Measurements from ENCODE around the gene NCAPG2. TPM values are rescaled to one million over a fixed set of nuclear protein-coding genes. Genes with fewer than 3 reads are reported as not detected.
A peak's percentile ranks its signal among the peaks of the same experiment; 100 is the strongest.

The NCAPG2 gene
- total and polyA plus RNA-seq, 2 of the 13 experiments (the other 11 are each of a cell fraction or from before 2014, with no cell fraction given) = 15.1 to 30.7 TPM

- no peak for TF ChIP-seq MAZ (IDR thresholded peaks at IDR 0.05; ENCODE audit: borderline replicate concordance, low read depth, low read length)
- no peak for TF ChIP-seq MAZ (CRISPR knock-in tag; IDR thresholded peaks at IDR 0.05; ENCODE audit: low read depth)
- peak; percentile 78 for TF ChIP-seq NCOA2 (CRISPR knock-in tag; IDR thresholded peaks at IDR 0.05)
- no peak for TF ChIP-seq MAFG (CRISPR knock-in tag; IDR thresholded peaks at IDR 0.05)
- peak; percentile 63 for TF ChIP-seq HDAC2 (CRISPR knock-in tag; IDR thresholded peaks at IDR 0.05)
- 0 out of 2 replicates have a peak, but pooled peaks have one; percentile 50 for TF ChIP-seq RXRB (CRISPR knock-in tag; IDR thresholded peaks at IDR 0.05; ENCODE audit: borderline replicate concordance)
- TF ChIP-seq SMARCE1 (IDR thresholded peaks at IDR 0.05; ENCODE audit: borderline replicate concordance) = no peak
- peak; percentile 88 for TF ChIP-seq GATAD2A (CRISPR knock-in tag; IDR thresholded peaks at IDR 0.05)
- TF ChIP-seq, protein P1, sequence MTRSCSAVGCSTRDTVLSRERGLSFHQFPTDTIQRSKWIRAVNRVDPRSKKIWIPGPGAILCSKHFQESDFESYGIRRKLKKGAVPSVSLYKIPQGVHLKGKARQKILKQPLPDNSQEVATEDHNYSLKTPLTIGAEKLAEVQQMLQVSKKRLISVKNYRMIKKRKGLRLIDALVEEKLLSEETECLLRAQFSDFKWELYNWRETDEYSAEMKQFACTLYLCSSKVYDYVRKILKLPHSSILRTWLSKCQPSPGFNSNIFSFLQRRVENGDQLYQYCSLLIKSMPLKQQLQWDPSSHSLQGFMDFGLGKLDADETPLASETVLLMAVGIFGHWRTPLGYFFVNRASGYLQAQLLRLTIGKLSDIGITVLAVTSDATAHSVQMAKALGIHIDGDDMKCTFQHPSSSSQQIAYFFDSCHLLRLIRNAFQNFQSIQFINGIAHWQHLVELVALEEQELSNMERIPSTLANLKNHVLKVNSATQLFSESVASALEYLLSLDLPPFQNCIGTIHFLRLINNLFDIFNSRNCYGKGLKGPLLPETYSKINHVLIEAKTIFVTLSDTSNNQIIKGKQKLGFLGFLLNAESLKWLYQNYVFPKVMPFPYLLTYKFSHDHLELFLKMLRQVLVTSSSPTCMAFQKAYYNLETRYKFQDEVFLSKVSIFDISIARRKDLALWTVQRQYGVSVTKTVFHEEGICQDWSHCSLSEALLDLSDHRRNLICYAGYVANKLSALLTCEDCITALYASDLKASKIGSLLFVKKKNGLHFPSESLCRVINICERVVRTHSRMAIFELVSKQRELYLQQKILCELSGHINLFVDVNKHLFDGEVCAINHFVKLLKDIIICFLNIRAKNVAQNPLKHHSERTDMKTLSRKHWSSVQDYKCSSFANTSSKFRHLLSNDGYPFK (CRISPR knock-in tag; IDR thresholded peaks at IDR 0.05; ENCODE audit: borderline replicate concordance) = no peak
- no peak for TF ChIP-seq KDM2A (CRISPR knock-in tag; IDR thresholded peaks at IDR 0.05; ENCODE audit: borderline replicate concordance, low read depth)
- TF ChIP-seq FOXA1 (IDR thresholded peaks at IDR 0.05) = no peak
- peak; percentile 72 for TF ChIP-seq FOXA1 (CRISPR knock-in tag; IDR thresholded peaks at IDR 0.05)
- TF ChIP-seq, protein P2, sequence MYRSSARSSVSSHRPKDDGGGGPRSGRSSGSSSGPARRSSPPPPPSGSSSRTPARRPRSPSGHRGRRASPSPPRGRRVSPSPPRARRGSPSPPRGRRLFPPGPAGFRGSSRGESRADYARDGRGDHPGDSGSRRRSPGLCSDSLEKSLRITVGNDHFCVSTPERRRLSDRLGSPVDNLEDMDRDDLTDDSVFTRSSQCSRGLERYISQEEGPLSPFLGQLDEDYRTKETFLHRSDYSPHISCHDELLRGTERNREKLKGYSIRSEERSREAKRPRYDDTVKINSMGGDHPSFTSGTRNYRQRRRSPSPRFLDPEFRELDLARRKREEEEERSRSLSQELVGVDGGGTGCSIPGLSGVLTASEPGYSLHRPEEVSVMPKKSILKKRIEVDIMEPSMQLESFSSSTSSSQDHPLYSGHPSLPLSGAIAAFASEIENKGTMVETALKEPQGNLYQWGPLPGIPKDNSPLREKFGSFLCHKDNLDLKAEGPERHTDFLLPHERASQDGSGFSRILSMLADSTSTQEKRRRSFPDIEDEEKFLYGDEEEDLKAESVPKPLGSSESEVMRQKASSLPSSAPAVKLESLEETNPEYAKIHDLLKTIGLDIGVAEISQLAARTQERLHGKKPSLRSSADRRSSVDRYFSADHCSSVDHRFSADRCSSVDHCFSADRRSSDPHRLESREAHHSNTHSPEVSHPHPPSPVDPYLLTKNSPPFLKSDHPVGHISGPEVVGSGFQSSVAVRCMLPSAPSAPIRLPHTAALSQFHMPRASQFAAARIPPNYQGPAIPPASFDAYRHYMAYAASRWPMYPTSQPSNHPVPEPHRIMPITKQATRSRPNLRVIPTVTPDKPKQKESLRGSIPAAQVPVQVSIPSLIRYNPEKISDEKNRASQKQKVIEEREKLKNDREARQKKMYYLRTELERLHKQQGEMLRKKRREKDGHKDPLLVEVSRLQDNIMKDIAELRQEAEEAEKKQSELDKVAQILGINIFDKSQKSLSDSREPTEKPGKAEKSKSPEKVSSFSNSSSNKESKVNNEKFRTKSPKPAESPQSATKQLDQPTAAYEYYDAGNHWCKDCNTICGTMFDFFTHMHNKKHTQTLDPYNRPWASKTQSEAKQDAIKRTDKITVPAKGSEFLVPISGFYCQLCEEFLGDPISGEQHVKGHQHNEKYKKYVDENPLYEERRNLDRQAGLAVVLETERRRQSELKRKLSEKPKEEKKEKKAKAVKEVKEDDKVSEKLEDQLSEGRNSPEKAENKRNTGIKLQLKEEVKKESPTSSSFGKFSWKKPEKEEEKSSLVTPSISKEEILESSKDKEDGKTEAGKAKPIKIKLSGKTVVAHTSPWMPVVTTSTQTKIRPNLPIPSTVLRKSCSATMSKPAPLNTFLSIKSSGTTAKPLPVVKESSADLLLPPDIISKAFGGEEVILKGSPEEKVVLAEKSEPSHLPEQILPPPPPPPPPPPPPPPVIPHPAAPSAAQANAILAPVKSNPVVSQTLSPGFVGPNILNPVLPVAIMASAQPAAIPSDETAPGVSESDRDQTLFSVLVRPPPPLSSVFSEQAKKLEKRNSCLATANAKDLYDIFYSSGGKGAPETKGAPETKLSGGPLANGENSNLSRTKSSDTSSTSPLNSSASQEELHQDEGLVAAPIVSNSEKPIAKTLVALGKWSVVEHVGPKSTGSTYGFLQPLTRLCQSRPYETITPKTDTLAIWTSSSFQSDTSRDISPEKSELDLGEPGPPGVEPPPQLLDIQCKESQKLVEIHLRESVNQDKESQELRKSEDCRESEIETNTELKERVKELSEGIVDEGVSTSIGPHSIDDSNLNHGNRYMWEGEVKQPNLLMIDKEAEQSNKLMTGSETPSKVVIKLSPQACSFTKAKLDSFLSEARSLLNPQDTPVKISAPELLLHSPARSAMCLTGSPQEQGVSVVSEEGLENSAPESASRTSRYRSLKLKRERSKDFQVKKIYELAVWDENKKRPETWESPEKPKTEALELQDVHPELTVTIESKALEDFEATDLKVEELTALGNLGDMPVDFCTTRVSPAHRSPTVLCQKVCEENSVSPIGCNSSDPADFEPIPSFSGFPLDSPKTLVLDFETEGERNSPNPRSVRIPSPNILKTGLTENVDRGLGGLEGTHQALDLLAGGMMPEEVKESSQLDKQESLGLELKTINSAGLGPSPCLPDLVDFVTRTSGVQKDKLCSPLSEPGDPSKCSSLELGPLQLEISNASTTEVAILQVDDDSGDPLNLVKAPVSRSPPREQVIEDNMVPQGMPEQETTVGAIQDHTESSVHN (CRISPR knock-in tag; IDR thresholded peaks at IDR 0.05) = no peak
- TF ChIP-seq MZF1 (CRISPR knock-in tag; IDR thresholded peaks at IDR 0.05; ENCODE audit: borderline replicate concordance) = no peak
- TF ChIP-seq NR2C2 (CRISPR knock-in tag; IDR thresholded peaks at IDR 0.05; ENCODE audit: borderline replicate concordance) = peak; percentile 68
- TF ChIP-seq ZNF12 (CRISPR knock-in tag; IDR thresholded peaks at IDR 0.05) = no peak
- no peak for TF ChIP-seq CCAR2 (optimal IDR thresholded peaks at IDR 0.05; ENCODE audit: low read depth, low read length)
- TF ChIP-seq ZNF75D (CRISPR knock-in tag; IDR thresholded peaks at IDR 0.05; ENCODE audit: borderline replicate concordance) = no peak
- no peak for TF ChIP-seq ZNF256 (CRISPR knock-in tag; conservative IDR thresholded peaks at IDR 0.05)
- TF ChIP-seq ZNF652 (CRISPR knock-in tag; IDR thresholded peaks at IDR 0.05; ENCODE audit: borderline replicate concordance, low read depth) = no peak
- TF ChIP-seq MEF2D (CRISPR knock-in tag; IDR thresholded peaks at IDR 0.05) = no peak
- TF ChIP-seq SOX6 (IDR thresholded peaks at IDR 0.05) = no peak
- TF ChIP-seq SOX6 (CRISPR knock-in tag; IDR thresholded peaks at IDR 0.05) = peak; percentile 53
These were observed 62.5 kb downstream of the NCAPG2 start (continued) for GRCh38 chr7:158642149-158642548.

Measured in HepG2 (cell line).